CD14-positive monocyte (primary cell): ENCODE measurements around the gene ZNF79. TPM values are rescaled to one million over a fixed set of nuclear protein-coding genes. Genes with fewer than 3 reads are reported as not detected.

Source experiments
- DNase-seq, 3 donors: peaks; one replicate each; pipeline ENCODE4 v3.0.0-alpha.2; 2011 to 2022
- H2AFZ ChIP-seq: 2 replicates; pipeline ENCODE4 v1.6.0; 2012; ENCODE audit warnings: mild to moderate bottlenecking, low read depth, low read length, inconsistent platforms; ENCODE audit not compliant: insufficient read depth, poor library complexity, severe bottlenecking
- H3K27ac ChIP-seq, 2 donors: 1 replicate in 1 of 2; 2 replicates in 1 of 2; pipeline ENCODE4 v1.5.1; 2012 to 2013; ENCODE audit warnings: low read length in 2 of 2, control low read depth in 1 of 2, inconsistent platforms in 1 of 2, low read depth in 1 of 2, mild to moderate bottlenecking in 1 of 2
- H3K27me3 ChIP-seq, 2 donors: one replicate each; pipeline versions ENCODE4 v1.6.0 to v1.6.1; 2011 to 2013; ENCODE audit warnings: low read length in 2 of 2; ENCODE audit not compliant: control insufficient read depth in 2 of 2, insufficient read depth in 2 of 2
- H3K36me3 ChIP-seq, 2 donors: replicated peaks in 1 of 2; 1 replicate in 1 of 2; 2 replicates in 1 of 2; pipeline versions ENCODE4 v1.5.1 to v1.6.1; 2012 to 2013; ENCODE audit warnings: low read length in 2 of 2, control low read depth in 1 of 2, inconsistent platforms in 1 of 2, mild to moderate bottlenecking in 1 of 2; ENCODE audit not compliant: insufficient read depth in 2 of 2, control insufficient read depth in 1 of 2
- H3K4me1 ChIP-seq, 2 donors: 1 replicate in 1 of 2; 2 replicates in 1 of 2; pipeline versions ENCODE4 v1.5.1 to v1.6.1; 2012 to 2013; ENCODE audit warnings: low read length in 2 of 2, control low read depth in 1 of 2, inconsistent platforms in 1 of 2, mild to moderate bottlenecking in 1 of 2, moderate library complexity in 1 of 2; ENCODE audit not compliant: insufficient read depth in 2 of 2, control insufficient read depth in 1 of 2
- H3K4me2 ChIP-seq: replicated peaks from 2 replicates; pipeline ENCODE3; 2012; ENCODE audit warnings: low read length, moderate library complexity, mild to moderate bottlenecking; ENCODE audit not compliant: poor library complexity, severe bottlenecking; ENCODE audit errors: extremely low read depth
- H3K4me3 ChIP-seq, 3 experiments: fragments of 200-600 bp in 1 of 3; sonication (generic) in 1 of 3; replicated peaks in 1 of 3; 1 replicate in 2 of 3; 2 replicates in 1 of 3; pipeline ENCODE4 v1.5.1; 2011 to 2013; ENCODE audit warnings: low read length in 3 of 3, mild to moderate bottlenecking in 3 of 3, control low read depth in 2 of 3, low read depth in 2 of 3, inconsistent platforms in 1 of 3, moderate library complexity in 1 of 3
- H3K79me2 ChIP-seq: 2 replicates; pipeline ENCODE4 v1.6.0; 2012; ENCODE audit warnings: mild to moderate bottlenecking, control low read depth, inconsistent platforms, low read length, moderate library complexity; ENCODE audit not compliant: insufficient read depth
- H3K9ac ChIP-seq: 2 replicates; pipeline ENCODE4 v1.6.0; 2017; ENCODE audit warnings: low read length, mild to moderate bottlenecking; ENCODE audit not compliant: insufficient read depth, poor library complexity, severe bottlenecking
- H3K9me3 ChIP-seq, 2 donors: replicated peaks in 1 of 2; 1 replicate in 1 of 2; 2 replicates in 1 of 2; pipeline versions ENCODE4 v1.5.1 to v1.6.1; 2012 to 2013; ENCODE audit warnings: low read length in 2 of 2, control low read depth in 1 of 2; ENCODE audit not compliant: control insufficient read depth in 1 of 2, insufficient read depth in 1 of 2
- H4K20me1 ChIP-seq: 2 replicates; pipeline ENCODE4 v1.6.0; 2012; ENCODE audit warnings: mild to moderate bottlenecking, low read length, control low read depth, moderate library complexity; ENCODE audit not compliant: insufficient read depth
- H3K27ac Mint-ChIP-seq, 7 donors: one replicate each; pipeline ENCODE4 v1.8.0; 2020; ENCODE audit warnings: mild to moderate bottlenecking in 7 of 7, mixed read lengths in 7 of 7, moderate library complexity in 6 of 7, inconsistent platforms in 2 of 7
- H3K27me3 Mint-ChIP-seq, 3 donors: one replicate each; pipeline ENCODE4 v1.8.0; 2021 to 2022; ENCODE audit warnings: low read depth in 3 of 3, mild to moderate bottlenecking in 3 of 3, mixed read lengths in 3 of 3, moderate library complexity in 3 of 3, inconsistent platforms in 1 of 3
- H3K36me3 Mint-ChIP-seq, 2 donors: one replicate each; pipeline ENCODE4 v1.8.0; 2020; ENCODE audit warnings: mixed read lengths in 2 of 2, inconsistent platforms in 1 of 2, mild to moderate bottlenecking in 1 of 2
- H3K4me1 Mint-ChIP-seq: one replicate; pipeline ENCODE4 v1.8.0; 2020; ENCODE audit warnings: mild to moderate bottlenecking, mixed read lengths
- H3K4me3 Mint-ChIP-seq, 2 donors: one replicate each; pipeline ENCODE4 v1.8.0; 2020; ENCODE audit warnings: mild to moderate bottlenecking in 2 of 2, mixed read lengths in 2 of 2, moderate library complexity in 1 of 2
- H3K9me3 Mint-ChIP-seq, 7 donors: one replicate each; pipeline ENCODE4 v1.8.0; 2020 to 2022; ENCODE audit warnings: mixed read lengths in 7 of 7, mild to moderate bottlenecking in 6 of 7, moderate library complexity in 6 of 7, inconsistent platforms in 2 of 7
- WGBS: methylation state at CpG from one replicate; pipeline ENCODE4 v1.1.5; 2013; ENCODE audit warnings: missing lambda C conversion rate; ENCODE audit not compliant: insufficient coverage; 5-methylcytosine and 5-hydroxymethylcytosine counted together
- intact Hi-C, 2 donors: fragments of 100-400 bp; cut with micrococcal nuclease; formaldehyde crosslinking; loops; one replicate each; pipeline versions ENCODE4 v1.15.0 to v1.15.1; 2023
- polyA plus RNA-seq, 3 donors: library from polyadenylated mRNA; depleted of rRNA in 1 of 3; unstranded in 2 of 3; stranded (reverse) in 1 of 3; fragments of 300-500 nt in 2 of 3; fragments of >200 nt in 1 of 3; fragmentation: Illumina TruSeq in 2 of 3; gene quantifications; 1 replicate in 2 of 3; 2 replicates in 1 of 3; pipeline ENCODE4 v1.2.3, GENCODE V29; 2012 to 2021
- TF ChIP-seq, protein P1 (sequence below): fragments of 200-600 bp; IDR thresholded peaks from one replicate; pipeline ENCODE4 v1.8.0; 2022; ENCODE audit warnings: antibody characterized with exemption, mild to moderate bottlenecking

ZNF79 gene
- polyA plus RNA-seq, 3 donors, result 1.4 to 3.3 (median 2.0) TPM

- no peaks in the 10 kb centered on the region for H3K4me1 ChIP-seq
- no peaks in the 10 kb centered on the region for H3K79me2 ChIP-seq
- H3K9ac ChIP-seq, result no peak overlapping the region
- Mint-ChIP-seq H3K9me3 (no peaks in the 10 kb centered on the region), H3K27ac (peak overlapping the region in 1 of 7 donors; percentile 73), H3K27me3 (peaks cover 0 to 3% (median 1%) of the 10 kb centered on the region in 3 donors), H3K36me3 (peaks cover 72 to 87% of the 10 kb centered on the region in 2 donors), H3K4me3 (no peak overlapping the region), H3K4me1 (no peaks in the 10 kb centered on the region)
- peaks cover 73 to 94% of the 10 kb centered on the region in 2 donors for H3K36me3 ChIP-seq
- no peak for DNase-seq
- H3K27me3 ChIP-seq, result no peaks in the 10 kb centered on the region
- TF ChIP-seq, protein P1, sequence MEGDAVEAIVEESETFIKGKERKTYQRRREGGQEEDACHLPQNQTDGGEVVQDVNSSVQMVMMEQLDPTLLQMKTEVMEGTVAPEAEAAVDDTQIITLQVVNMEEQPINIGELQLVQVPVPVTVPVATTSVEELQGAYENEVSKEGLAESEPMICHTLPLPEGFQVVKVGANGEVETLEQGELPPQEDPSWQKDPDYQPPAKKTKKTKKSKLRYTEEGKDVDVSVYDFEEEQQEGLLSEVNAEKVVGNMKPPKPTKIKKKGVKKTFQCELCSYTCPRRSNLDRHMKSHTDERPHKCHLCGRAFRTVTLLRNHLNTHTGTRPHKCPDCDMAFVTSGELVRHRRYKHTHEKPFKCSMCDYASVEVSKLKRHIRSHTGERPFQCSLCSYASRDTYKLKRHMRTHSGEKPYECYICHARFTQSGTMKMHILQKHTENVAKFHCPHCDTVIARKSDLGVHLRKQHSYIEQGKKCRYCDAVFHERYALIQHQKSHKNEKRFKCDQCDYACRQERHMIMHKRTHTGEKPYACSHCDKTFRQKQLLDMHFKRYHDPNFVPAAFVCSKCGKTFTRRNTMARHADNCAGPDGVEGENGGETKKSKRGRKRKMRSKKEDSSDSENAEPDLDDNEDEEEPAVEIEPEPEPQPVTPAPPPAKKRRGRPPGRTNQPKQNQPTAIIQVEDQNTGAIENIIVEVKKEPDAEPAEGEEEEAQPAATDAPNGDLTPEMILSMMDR, result no peak
- 89% methylated on average over 3 of the region's 8 CpGs for WGBS
- no peaks in the 10 kb centered on the region for H3K9me3 ChIP-seq
- no peak overlapping the region for H3K4me2 ChIP-seq
- no peaks in the 10 kb centered on the region for H4K20me1 ChIP-seq
- H2AFZ ChIP-seq, result no peak overlapping the region
- intact Hi-C loops, result no loop called here
- no peak overlapping the region for H3K4me3 ChIP-seq
- no peak overlapping the region for H3K27ac ChIP-seq
Observed at GRCh38 chr9:127488946-127489345, 64.8 kb downstream of the ZNF79 start.

GRCh38 chr9:127489471-127490115 is 65.4 kb downstream of the ZNF79 start:
- WGBS, result 94% methylated on average over 16 of the region's 22 CpGs
- H2AFZ ChIP-seq, result no peak overlapping the region
- H3K27ac ChIP-seq, result no peak overlapping the region
- H3K79me2 ChIP-seq, result no peaks in the 10 kb centered on the region
- intact Hi-C loops, result no loop called here
- Mint-ChIP-seq H3K27me3 (peaks cover 0 to 1% (median 1%) of the 10 kb centered on the region in 3 donors), H3K27ac (no peak overlapping the region), H3K9me3 (no peaks in the 10 kb centered on the region), H3K36me3 (peaks cover 71 to 86% of the 10 kb centered on the region in 2 donors), H3K4me3 (no peak overlapping the region), H3K4me1 (no peaks in the 10 kb centered on the region)
- H3K4me2 ChIP-seq, result no peak overlapping the region
- no peak for DNase-seq
- TF ChIP-seq, protein P1, result no peak
- no peaks in the 10 kb centered on the region for H3K4me1 ChIP-seq
- no peaks in the 10 kb centered on the region for H4K20me1 ChIP-seq
- H3K27me3 ChIP-seq, result no peaks in the 10 kb centered on the region
- peaks cover 75 to 94% of the 10 kb centered on the region in 2 donors for H3K36me3 ChIP-seq
- no peak overlapping the region for H3K4me3 ChIP-seq
- H3K9ac ChIP-seq, result no peak overlapping the region
- H3K9me3 ChIP-seq, result no peaks in the 10 kb centered on the region
